GM13976 (cell line): ENCODE results near the gene DIS3L2.
"Not testable (repeated sequence)": the region's sequence is repeated elsewhere in the genome, so short reads cannot be mapped to it uniquely, and the experiment has no call there.

Experiments
- DNase-seq: peaks from one replicate; pipeline ENCODE4 v3.0.0; 2012; ENCODE audit warnings: low spot score
- CTCF ChIP-seq: IDR thresholded peaks from 2 replicates; pipeline ENCODE4 v1.5.1; 2012; ENCODE audit warnings: borderline replicate concordance, mild to moderate bottlenecking; ENCODE audit not compliant: insufficient read depth; ENCODE audit errors: extremely low read depth, missing control alignments, control extremely low read depth
- in situ Hi-C: fragments of 300-500 bp; cut with MboI; formaldehyde crosslinking; loops from one replicate; pipeline ENCODE4 v1.12.0; 2022; ENCODE audit warnings: low sequenced_read_pairs, mixed read lengths, inconsistent platforms; ENCODE audit not compliant: unreplicated experiment

The DIS3L2 gene

GRCh38 chr2:232142502-232142901 is 181.0 kb downstream of the DIS3L2 start:
- in situ Hi-C loops = no loop called here
- DNase-seq = no peak
- no peak for TF ChIP-seq CTCF

GRCh38 chr2:232146294-232146693 is 184.8 kb downstream of the DIS3L2 start:
- in situ Hi-C loops = no loop called here
- TF ChIP-seq CTCF = no peak

GRCh38 chr2:232147440-232148077 is 186.0 kb downstream of the DIS3L2 start:
- TF ChIP-seq CTCF = no peak
- no peak for DNase-seq
- in situ Hi-C loops = no loop called here

More at GRCh38 chr2:232146294-232146693, 184.8 kb downstream of the DIS3L2 start:
- DNase-seq = no peak

GRCh38 chr2:232162187-232162586 is 200.7 kb downstream of the DIS3L2 start:
- no peak for DNase-seq
- TF ChIP-seq CTCF = no peak
- in situ Hi-C loops = no loop called here

GRCh38 chr2:232170396-232170795 is 208.9 kb downstream of the DIS3L2 start:
- TF ChIP-seq CTCF = no peak
- in situ Hi-C loops = no loop called here

GRCh38 chr2:232174662-232175061 is 213.1 kb downstream of the DIS3L2 start:
- TF ChIP-seq CTCF = no peak
- in situ Hi-C loops = no loop called here
- no peak for DNase-seq

More at GRCh38 chr2:232170396-232170795, 208.9 kb downstream of the DIS3L2 start:
- DNase-seq = no peak

- in situ Hi-C loops, DNase-seq: not testable (repeated sequence)
Observed at GRCh38 chr2:232176587-232176986, 215.1 kb downstream of the DIS3L2 start.
